ENCODE measurements around the gene PRKN.

GRCh38 chr6:161889324-161889723 lies 838.2 kb downstream of the PRKN start:
- TF ChIP-seq EZH2 (IDR thresholded peaks at IDR 0.05) (no peak), CTCF (IDR thresholded peaks at IDR 0.05) (no peak)

All from neural progenitor cell (in vitro differentiated cells).